Smooth muscle cell (in vitro differentiated cells): ENCODE results near the gene EFNA5. TPM values are rescaled to one million over a fixed set of nuclear protein-coding genes. Genes with fewer than 3 reads are reported as not detected.

ENCODE experiments used
- DNase-seq: peaks from one replicate; lab custom pipeline; 2025; ENCODE audit not compliant: unreplicated experiment; lab: John Stamatoyannopoulos, UW
- H2AFZ ChIP-seq: fragments of 200-600 bp; sonication (generic); 2 replicates; pipeline ENCODE4 v1.6.0; 2016; ENCODE audit warnings: antibody characterized with exemption, low read depth, mild to moderate bottlenecking
- H3F3A ChIP-seq: fragments of 200-600 bp; sonication (generic); 2 replicates; pipeline ENCODE4 v1.6.0; 2017; ENCODE audit warnings: antibody characterized with exemption, low read depth
- H3K27ac ChIP-seq: fragments of 200-600 bp; sonication (generic); 2 replicates; pipeline ENCODE4 v1.5.1; 2016; ENCODE audit warnings: low read depth, mild to moderate bottlenecking
- H3K27me3 ChIP-seq: fragments of 200-600 bp; sonication (generic); 2 replicates; pipeline ENCODE4 v1.6.1; 2016; ENCODE audit warnings: low read depth, mild to moderate bottlenecking
- H3K36me3 ChIP-seq: fragments of 200-600 bp; sonication (generic); 2 replicates; pipeline ENCODE4 v1.5.1; 2016; ENCODE audit warnings: low read depth
- H3K4me1 ChIP-seq: fragments of 200-600 bp; sonication (generic); 2 replicates; pipeline ENCODE4 v1.5.1; 2016; ENCODE audit warnings: low read depth
- H3K4me2 ChIP-seq: fragments of 200-600 bp; sonication (generic); 2 replicates; pipeline ENCODE4 v1.6.0; 2016; ENCODE audit warnings: mild to moderate bottlenecking
- H3K4me3 ChIP-seq: fragments of 200-600 bp; sonication (generic); 2 replicates; pipeline ENCODE4 v1.5.1; 2016; ENCODE audit warnings: mild to moderate bottlenecking
- H3K79me2 ChIP-seq: fragments of 200-600 bp; sonication (generic); 2 replicates; pipeline ENCODE4 v1.6.0; 2016; ENCODE audit warnings: low read depth, mild to moderate bottlenecking
- H3K9ac ChIP-seq: fragments of 200-600 bp; sonication (generic); 2 replicates; pipeline ENCODE4 v1.6.0; 2016; ENCODE audit warnings: low read depth
- H3K9me3 ChIP-seq: fragments of 200-600 bp; sonication (generic); replicated peaks from 2 replicates; pipeline ENCODE4 v1.5.1; 2016; ENCODE audit warnings: low read depth
- H4K20me1 ChIP-seq: fragments of 200-600 bp; sonication (generic); 2 replicates; pipeline ENCODE4 v1.6.0; 2016; ENCODE audit warnings: low read depth
- WGBS: methylation state at CpG from one replicate; pipeline ENCODE4 v1.1.7; 2016; ENCODE audit warnings: low lambda C conversion rate; 5-methylcytosine and 5-hydroxymethylcytosine counted together
- polyA plus RNA-seq: library from polyadenylated mRNA; unstranded; fragments of >200 nt; fragmentation: Nextera tagmentation; extraction: Ambion mirVana; gene quantifications from 2 replicates; pipeline ENCODE4 v1.2.1, GENCODE V29; 2016
- total RNA-seq: library from RNA; depleted of rRNA; stranded (reverse); fragments of >200 nt; gene quantifications from 2 replicates; pipeline ENCODE4 v1.2.3, GENCODE V29; 2014
- TF ChIP-seq, protein P1 (sequence below): fragments of 200-600 bp; sonication (generic); IDR thresholded peaks from 2 replicates; pipeline ENCODE4 v1.5.1; 2017; ENCODE audit warnings: borderline replicate concordance, mild to moderate bottlenecking, antibody characterized with exemption; ENCODE audit not compliant: insufficient read depth, poor library complexity, severe bottlenecking

Gene EFNA5
- total and polyA plus RNA-seq, 2 experiments from 2014 or later = 0.32 to 8.8 TPM

- Histone ChIP-seq H3K4me1 (peaks cover 7% of the 10 kb centered on the region), H3K27me3 (no peaks in the 10 kb centered on the region), H3K9ac (no peak overlapping the region), H3K4me3 (peak overlapping the region; percentile 19), H4K20me1 (no peaks in the 10 kb centered on the region), H3K79me2 (no peaks in the 10 kb centered on the region), H3K4me2 (peak overlapping the region; percentile 68), H3K36me3 (no peaks in the 10 kb centered on the region), H2AFZ (peak overlapping the region; percentile 32), H3K9me3 (no peaks in the 10 kb centered on the region), H3F3A (no peaks in the 10 kb centered on the region), H3K27ac (no peak overlapping the region)
- TF ChIP-seq, protein P1, sequence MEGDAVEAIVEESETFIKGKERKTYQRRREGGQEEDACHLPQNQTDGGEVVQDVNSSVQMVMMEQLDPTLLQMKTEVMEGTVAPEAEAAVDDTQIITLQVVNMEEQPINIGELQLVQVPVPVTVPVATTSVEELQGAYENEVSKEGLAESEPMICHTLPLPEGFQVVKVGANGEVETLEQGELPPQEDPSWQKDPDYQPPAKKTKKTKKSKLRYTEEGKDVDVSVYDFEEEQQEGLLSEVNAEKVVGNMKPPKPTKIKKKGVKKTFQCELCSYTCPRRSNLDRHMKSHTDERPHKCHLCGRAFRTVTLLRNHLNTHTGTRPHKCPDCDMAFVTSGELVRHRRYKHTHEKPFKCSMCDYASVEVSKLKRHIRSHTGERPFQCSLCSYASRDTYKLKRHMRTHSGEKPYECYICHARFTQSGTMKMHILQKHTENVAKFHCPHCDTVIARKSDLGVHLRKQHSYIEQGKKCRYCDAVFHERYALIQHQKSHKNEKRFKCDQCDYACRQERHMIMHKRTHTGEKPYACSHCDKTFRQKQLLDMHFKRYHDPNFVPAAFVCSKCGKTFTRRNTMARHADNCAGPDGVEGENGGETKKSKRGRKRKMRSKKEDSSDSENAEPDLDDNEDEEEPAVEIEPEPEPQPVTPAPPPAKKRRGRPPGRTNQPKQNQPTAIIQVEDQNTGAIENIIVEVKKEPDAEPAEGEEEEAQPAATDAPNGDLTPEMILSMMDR = no peak
- DNase-seq = no peak
- 51% methylated on average over 12 of the region's 12 CpGs for WGBS
Observed at GRCh38 chr5:107704681-107705401, 34.1 kb upstream of the EFNA5 start.

GRCh38 chr5:107700481-107700880 lies 29.7 kb upstream of the EFNA5 start:
- Histone ChIP-seq H3F3A (no peaks in the 10 kb centered on the region), H3K4me1 (peaks cover 20% of the 10 kb centered on the region), H3K27ac (no peak overlapping the region), H3K4me3 (no peak overlapping the region), H4K20me1 (no peaks in the 10 kb centered on the region), H3K36me3 (no peaks in the 10 kb centered on the region), H3K9me3 (no peaks in the 10 kb centered on the region), H3K9ac (no peak overlapping the region), H2AFZ (no peak overlapping the region), H3K27me3 (no peaks in the 10 kb centered on the region), H3K79me2 (no peaks in the 10 kb centered on the region), H3K4me2 (no peak overlapping the region)
- TF ChIP-seq, protein P1 = no peak
- DNase-seq = no peak

DNA sequence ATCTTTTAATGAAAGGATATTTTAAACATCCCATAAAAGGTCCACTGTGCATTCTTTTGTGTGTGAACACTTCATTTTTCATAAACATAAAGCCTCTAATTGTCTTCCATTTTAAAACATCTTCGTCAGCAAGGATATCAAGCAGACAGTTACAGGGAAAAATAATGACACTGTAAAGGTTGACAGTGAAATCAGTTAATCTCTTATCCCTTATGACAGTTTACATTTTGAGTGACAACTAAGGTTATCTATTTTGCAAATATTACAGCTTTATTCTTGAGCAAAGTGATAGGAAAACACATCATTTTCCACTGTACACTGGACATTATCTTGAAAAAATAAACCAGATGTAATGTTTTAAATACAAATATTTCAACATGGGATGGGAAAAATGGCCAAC lies 28.7 kb upstream of the EFNA5 start:
- no peak for DNase-seq
- WGBS = 91% methylated on average over 1 of the region's 1 CpG
- H3K4me3 ChIP-seq = no peak overlapping the region

More for the DNA sequence above, 28.7 kb upstream of the EFNA5 start:
- Histone ChIP-seq H3K9me3 (no peaks in the 10 kb centered on the region), H2AFZ (no peak overlapping the region), H3K79me2 (no peaks in the 10 kb centered on the region), H3K36me3 (no peaks in the 10 kb centered on the region), H3F3A (no peaks in the 10 kb centered on the region), H3K27ac (no peak overlapping the region), H3K9ac (no peak overlapping the region), H3K27me3 (no peaks in the 10 kb centered on the region), H3K4me1 (peaks cover 18% of the 10 kb centered on the region), H3K4me2 (no peak overlapping the region), H4K20me1 (no peaks in the 10 kb centered on the region)
- TF ChIP-seq, protein P1 = no peak
